H1 (cell line): ENCODE measurements around the gene C19orf18. TPM values are rescaled to one million over a fixed set of nuclear protein-coding genes. Genes with fewer than 3 reads are reported as not detected.

ENCODE experiments used
- CTCF ChIA-PET: fragments of 300-600 bp; sonication (Branson Sonifier 250); formaldehyde crosslinking; loops from one replicate; lab custom pipeline; 2021; ENCODE audit not compliant: partially characterized antibody; lab: Charles Lee
- POLR2A ChIA-PET: fragments of 300-600 bp; sonication (Branson Sonifier 250); formaldehyde crosslinking; loops from one replicate; lab custom pipeline; 2021; ENCODE audit warnings: inconsistent platforms; ENCODE audit not compliant: partially characterized antibody; lab: Charles Lee
- DNase-seq, 2 experiments: peaks; one replicate each; pipeline versions ENCODE4 v3.0.0 to v3.0.0-alpha.2; 2010 to 2022; ENCODE audit warnings: low spot score in 2 of 2, low read depth in 1 of 2, mixed read lengths in 1 of 2
- FAIRE-seq: peaks from 2 replicates; lab custom pipeline; 2011; peaks lifted over from hg19 to GRCh38; lab: Jason Lieb, UNC
- H2AFZ ChIP-seq: 2 replicates; pipeline ENCODE4 v1.8.1; 2012; ENCODE audit warnings: low read length, inconsistent platforms
- H2AK5ac ChIP-seq: 2 replicates; pipeline ENCODE4 v1.6.1; 2013; ENCODE audit warnings: low read depth, low read length
- H2BK120ac ChIP-seq: replicated peaks from 2 replicates; pipeline ENCODE3; 2013; ENCODE audit warnings: low read depth, low read length, inconsistent platforms
- H2BK12ac ChIP-seq: 2 replicates; pipeline ENCODE4 v1.6.1; 2013; ENCODE audit warnings: low read depth, low read length
- H2BK15ac ChIP-seq: 2 replicates; pipeline ENCODE4 v1.6.1; 2013; ENCODE audit warnings: low read length
- H2BK20ac ChIP-seq: 2 replicates; pipeline ENCODE4 v1.6.1; 2013; ENCODE audit warnings: low read length
- H2BK5ac ChIP-seq: 2 replicates; pipeline ENCODE4 v1.6.1; 2013; ENCODE audit warnings: low read depth, low read length
- H3K14ac ChIP-seq: 2 replicates; pipeline ENCODE4 v1.6.1; 2013; ENCODE audit warnings: inconsistent platforms; ENCODE audit not compliant: insufficient read length
- H3K18ac ChIP-seq: 2 replicates; pipeline ENCODE4 v1.6.1; 2013; ENCODE audit warnings: low read length; ENCODE audit errors: extremely low read depth
- H3K23ac ChIP-seq: 2 replicates; pipeline ENCODE4 v1.6.1; 2013; ENCODE audit warnings: inconsistent platforms; ENCODE audit not compliant: insufficient read length
- H3K23me2 ChIP-seq: 2 replicates; pipeline ENCODE4 v1.6.1; 2013; ENCODE audit warnings: low read depth, low read length
- H3K27ac ChIP-seq: 2 replicates; pipeline ENCODE4 v1.6.1; 2011; ENCODE audit warnings: low read depth, low read length, inconsistent platforms
- H3K27me3 ChIP-seq, 4 experiments: replicated peaks in 1 of 4; 1 replicate in 1 of 4; 2 replicates in 3 of 4; pipeline versions ENCODE4 v1.6.1 to v1.8.1; 2011 to 2013; ENCODE audit warnings: low read length in 3 of 4, mild to moderate bottlenecking in 3 of 4, inconsistent platforms in 2 of 4, mixed read lengths in 2 of 4, moderate library complexity in 1 of 4; ENCODE audit not compliant: control insufficient read depth in 3 of 4, insufficient read depth in 3 of 4; ENCODE audit errors: extremely low read depth in 1 of 4
- H3K36me3 ChIP-seq, 4 experiments: 2 replicates each; pipeline versions ENCODE4 v1.6.1 to v1.8.1; 2011 to 2013; ENCODE audit warnings: mild to moderate bottlenecking in 4 of 4, low read length in 3 of 4, moderate library complexity in 2 of 4, control low read depth in 1 of 4, inconsistent platforms in 1 of 4; ENCODE audit not compliant: insufficient read depth in 4 of 4, control insufficient read depth in 2 of 4
- H3K4ac ChIP-seq: replicated peaks from 2 replicates; pipeline ENCODE3; 2013; ENCODE audit warnings: low read length, low read depth, mixed read lengths, inconsistent platforms; ENCODE audit not compliant: insufficient read length
- H3K4me1 ChIP-seq, 4 experiments: replicated peaks in 1 of 4; 1 replicate in 1 of 4; 2 replicates in 3 of 4; pipeline versions ENCODE4 v1.6.1 to v1.8.1; 2011 to 2013; ENCODE audit warnings: low read length in 3 of 4, inconsistent platforms in 2 of 4, mixed read lengths in 1 of 4; ENCODE audit not compliant: insufficient read depth in 4 of 4, control insufficient read depth in 3 of 4
- H3K4me2 ChIP-seq, 2 experiments: 2 replicates each; pipeline versions ENCODE4 v1.6.1 to v1.8.1; 2011 to 2013; ENCODE audit warnings: low read depth in 2 of 2, low read length in 2 of 2, control low read depth in 1 of 2, inconsistent platforms in 1 of 2, mild to moderate bottlenecking in 1 of 2; ENCODE audit not compliant: insufficient read depth in 1 of 2
- H3K4me3 ChIP-seq, 4 experiments: fragments of 200-600, 300-600 bp in 1 of 4; sonication (generic), shearing (Covaris generic), sonication (Bioruptor Twin) in 1 of 4; 2 replicates each; pipeline versions ENCODE4 v1.5.1 to v1.8.1; 2011 to 2016; ENCODE audit warnings: low read length in 4 of 4, low read depth in 3 of 4, control low read depth in 2 of 4, inconsistent platforms in 2 of 4, mild to moderate bottlenecking in 2 of 4, mixed read lengths in 1 of 4, moderate library complexity in 1 of 4; ENCODE audit not compliant: insufficient read depth in 2 of 4; ENCODE audit errors: extremely low read depth in 1 of 4
- H3K56ac ChIP-seq: replicated peaks from 2 replicates; pipeline ENCODE3; 2013; ENCODE audit warnings: low read depth, mild to moderate bottlenecking, mixed read lengths, low read length, inconsistent platforms; ENCODE audit not compliant: insufficient read length
- H3K79me1 ChIP-seq: 2 replicates; pipeline ENCODE4 v1.6.1; 2013; ENCODE audit warnings: low read depth, low read length, control low read depth
- H3K79me2 ChIP-seq, 2 experiments: 2 replicates each; pipeline versions ENCODE4 v1.6.1 to v1.8.1; 2012 to 2013; ENCODE audit warnings: low read length in 2 of 2, mild to moderate bottlenecking in 2 of 2, inconsistent platforms in 1 of 2; ENCODE audit not compliant: insufficient read depth in 2 of 2, control insufficient read depth in 1 of 2
- H3K9ac ChIP-seq, 4 experiments: replicated peaks in 1 of 4; 1 replicate in 1 of 4; 2 replicates in 3 of 4; pipeline versions ENCODE4 v1.6.1 to v1.8.1; 2011 to 2013; ENCODE audit warnings: low read depth in 3 of 4, low read length in 3 of 4, control low read depth in 2 of 4, mild to moderate bottlenecking in 2 of 4, moderate library complexity in 2 of 4, inconsistent platforms in 1 of 4; ENCODE audit errors: extremely low read depth in 1 of 4
- H3K9me3 ChIP-seq, 2 experiments: 2 replicates each; pipeline versions ENCODE4 v1.6.1 to v1.8.1; 2012 to 2013; ENCODE audit warnings: mild to moderate bottlenecking in 2 of 2, moderate library complexity in 2 of 2, control low read depth in 1 of 2, inconsistent platforms in 1 of 2, low read depth in 1 of 2, low read length in 1 of 2, mixed read lengths in 1 of 2; ENCODE audit not compliant: insufficient read depth in 2 of 2
- H4K20me1 ChIP-seq, 2 experiments: replicated peaks in 1 of 2; 2 replicates each; pipeline versions ENCODE3 to v1.8.1; 2011 to 2013; ENCODE audit warnings: inconsistent platforms in 2 of 2, low read length in 2 of 2, mild to moderate bottlenecking in 1 of 2; ENCODE audit not compliant: insufficient read depth in 2 of 2, control insufficient read depth in 1 of 2
- H4K5ac ChIP-seq: 2 replicates; pipeline ENCODE4 v1.6.1; 2013; ENCODE audit warnings: low read length, low read depth, mixed read lengths, inconsistent platforms; ENCODE audit not compliant: insufficient read length
- H4K8ac ChIP-seq: 2 replicates; pipeline ENCODE4 v1.8.0; 2013; ENCODE audit warnings: mild to moderate bottlenecking, moderate library complexity, low read length, inconsistent platforms; ENCODE audit not compliant: insufficient read depth; ENCODE audit errors: extremely low read depth
- H4K91ac ChIP-seq: replicated peaks from 2 replicates; pipeline ENCODE3; 2013; ENCODE audit warnings: low read length, mixed read lengths, inconsistent platforms; ENCODE audit not compliant: insufficient read length
- BACH1 ChIP-seq: IDR thresholded peaks from 2 replicates; pipeline ENCODE4 v1.6.1; 2012; ENCODE audit warnings: low read length, improper control_type of control experiment
- CHD2 ChIP-seq: IDR thresholded peaks from 2 replicates; pipeline ENCODE4 v1.6.1; 2012; ENCODE audit warnings: low read length, improper control_type of control experiment
- EZH2 ChIP-seq: fragments of 200-600 bp; sonication (generic); IDR thresholded peaks from 2 replicates; pipeline ENCODE4 v1.7.1; 2012; ENCODE audit warnings: low read depth, mild to moderate bottlenecking, moderate library complexity, low read length, inconsistent platforms; ENCODE audit not compliant: severe bottlenecking
- KDM4A ChIP-seq: IDR thresholded peaks from one replicate; pipeline ENCODE4 v1.7.1; 2012; ENCODE audit warnings: low read depth, mild to moderate bottlenecking, moderate library complexity, low read length, inconsistent platforms; ENCODE audit not compliant: severe bottlenecking
- KDM5A ChIP-seq: fragments of 200-600 bp; IDR thresholded peaks from 2 replicates; pipeline ENCODE4 v1.7.1; 2012; ENCODE audit warnings: mild to moderate bottlenecking, low read length, inconsistent platforms, mixed read lengths
- SP4 ChIP-seq: IDR thresholded peaks from 2 replicates; pipeline ENCODE4 v1.6.1; 2012; ENCODE audit warnings: low read length, inconsistent platforms
- WGBS, 2 experiments: shearing (Covaris generic) in 1 of 2; methylation state at CpG; one replicate each; pipeline versions ENCODE4 v1.1.6 to v1.1.7; 2013 to 2015; ENCODE audit warnings: low lambda C conversion rate in 2 of 2, mixed read lengths in 2 of 2, inconsistent platforms in 1 of 2, low coverage in 1 of 2, missing lambda C conversion rate in 1 of 2; ENCODE audit not compliant: insufficient replicate concordance in 2 of 2, insufficient coverage in 1 of 2, insufficient read length in 1 of 2; ENCODE audit errors: extremely low coverage in 1 of 2, missing lambda C conversion rate in 1 of 2; 5-methylcytosine and 5-hydroxymethylcytosine counted together
- polyA plus RNA-seq, 7 experiments: library from polyadenylated mRNA; depleted of rRNA in 3 of 7; stranded (reverse) in 5 of 7; unstranded in 2 of 7; fragments of >200 nt in 5 of 7; fragments of 200-250 nt in 2 of 7; gene quantifications; 1 replicate in 5 of 7; 2 replicates in 1 of 7; 4 replicates in 1 of 7; pipeline versions ENCODE4 v1.2.1 to v1.2.3, GENCODE V29; 2011 to 2013; ENCODE audit warnings: missing spikeins in 2 of 7, mixed read lengths in 2 of 7
- total RNA-seq: library from RNA; stranded (reverse); fragmentation: NEBNext Ultra II Directional; extraction: Animal tissue kit (Norgen Biotek cat#: 25700); gene quantifications from 2 replicates; pipeline ENCODE4 v1.2.1, GENCODE V29; 2021
- TF ChIP-seq, protein P1 (sequence below): IDR thresholded peaks from 2 replicates; pipeline ENCODE4 v1.6.1; 2011; ENCODE audit warnings: low read length, improper control_type of control experiment

C19orf18 gene
- total and polyA plus RNA-seq, 2 of the 8 experiments (the other 6 are each of a cell fraction or from before 2014, with no cell fraction given) = 0.12 to 0.99 TPM

DNA sequence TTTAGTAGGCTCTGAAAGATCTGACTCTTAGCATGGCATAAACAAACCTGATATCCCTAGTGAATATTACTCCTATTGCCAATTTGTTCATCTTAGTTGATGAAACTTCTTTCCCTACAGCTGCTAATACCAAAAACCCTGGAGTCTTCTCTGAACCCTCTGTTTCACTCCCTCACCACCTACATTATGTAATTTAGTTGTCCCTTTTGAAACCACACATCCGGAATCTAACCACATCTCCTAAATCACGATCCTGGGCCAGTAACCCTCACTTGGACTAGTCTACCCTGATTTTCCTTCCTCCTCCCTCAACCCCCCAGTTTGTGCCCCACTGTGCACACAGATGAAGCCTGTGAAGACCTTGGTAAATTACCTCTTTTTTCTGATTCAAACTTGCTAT is 28.0 kb downstream of the C19orf18 start:
- Histone ChIP-seq H2BK12ac (no peak overlapping the region), H4K5ac (no peak overlapping the region), H3K9ac (peak overlapping the region in 3 of 4 experiments; percentile 83 to 92 (median 84); a peak in 5 of 7 replicates), H3K18ac (no peak overlapping the region), H3K9me3 (peaks cover 16 to 32% of the 10 kb centered on the region in 2 experiments), H4K8ac (no peak overlapping the region), H2BK120ac (no peak overlapping the region), H2AFZ (no peak overlapping the region), H3K4me1 (peaks cover 0 to 9% (median 2%) of the 10 kb centered on the region in 4 experiments; a peak in 5 of 7 replicates), H3K23ac (no peak overlapping the region), H3K27me3 (no peaks in the 10 kb centered on the region), H2BK15ac (no peak overlapping the region), H4K91ac (no peak overlapping the region), H3K14ac (no peak overlapping the region), H3K56ac (no peak overlapping the region), H3K4me3 (peak overlapping the region; percentile 71 to 98 (median 88); a peak in 7 of 8 replicates), H3K36me3 (peaks cover 14 to 29% (median 23%) of the 10 kb centered on the region in 4 experiments), H2BK5ac (no peak overlapping the region), H3K23me2 (peaks cover 5% of the 10 kb centered on the region; the same call in 1 of the 2 replicates), H4K20me1 (peaks cover 0 to 10% of the 10 kb centered on the region in 2 experiments), H2AK5ac (no peak overlapping the region), H2BK20ac (no peak overlapping the region), H3K79me1 (peaks cover 30% of the 10 kb centered on the region), H3K79me2 (peaks cover 29 to 57% of the 10 kb centered on the region in 2 experiments), H3K4ac (no peak overlapping the region), H3K27ac (no peak overlapping the region), H3K4me2 (peak overlapping the region; percentile 98 to 99)
- WGBS, 2 experiments = 85% methylated on average over 2 of the region's 2 CpGs; no CpG with 5 or more reads in 1 of the 2 experiments
- ChIA-PET POLR2A (interaction anchor here (1.3 to 2.7 kb wide), 4 partner anchors 10 to 88 kb away, joined by 3 to 14 read pairs (median 6); partner anchors contain the start of genes ZNF417 and ZNF418), CTCF (interaction anchor here (1.6 kb wide), 1 partner anchor 43 kb away, joined by 3 read pairs; no protein-coding TSS in a partner anchor)
- no peak for FAIRE-seq
- no peak for TF ChIP-seq CHD2
- TF ChIP-seq KDM5A = no peak
- TF ChIP-seq, protein P1, sequence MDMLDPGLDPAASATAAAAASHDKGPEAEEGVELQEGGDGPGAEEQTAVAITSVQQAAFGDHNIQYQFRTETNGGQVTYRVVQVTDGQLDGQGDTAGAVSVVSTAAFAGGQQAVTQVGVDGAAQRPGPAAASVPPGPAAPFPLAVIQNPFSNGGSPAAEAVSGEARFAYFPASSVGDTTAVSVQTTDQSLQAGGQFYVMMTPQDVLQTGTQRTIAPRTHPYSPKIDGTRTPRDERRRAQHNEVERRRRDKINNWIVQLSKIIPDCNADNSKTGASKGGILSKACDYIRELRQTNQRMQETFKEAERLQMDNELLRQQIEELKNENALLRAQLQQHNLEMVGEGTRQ = no peak
- TF ChIP-seq KDM4A = no peak
- TF ChIP-seq BACH1 = no peak
- no peak for TF ChIP-seq SP4
- no peak for TF ChIP-seq EZH2
- DNase-seq = no peak
